Transverse colon (tissue), 4 donors: ENCODE measurements around the gene ANO5. TPM values are rescaled to one million over a fixed set of nuclear protein-coding genes. Genes with fewer than 3 reads are reported as not detected.

ENCODE experiments used
- DNase-seq: peaks from one replicate; pipeline ENCODE4 v3.0.0-alpha.2; 2019
- H3K27ac ChIP-seq, 4 donors: fragments of 200-600 bp; sonication (generic); 2 replicates each; pipeline ENCODE4 v1.5.1; 2016 to 2018; ENCODE audit warnings: inconsistent platforms in 4 of 4
- H3K27me3 ChIP-seq: fragments of 200-600 bp; sonication (generic); 2 replicates; pipeline ENCODE4 v1.5.1; 2017; ENCODE audit warnings: inconsistent platforms
- H3K36me3 ChIP-seq, 4 donors: fragments of 200-600 bp; sonication (generic); 2 replicates each; pipeline ENCODE4 v1.5.1; 2017 to 2019; ENCODE audit warnings: inconsistent platforms in 4 of 4
- H3K4me1 ChIP-seq, 4 donors: fragments of 200-600 bp; sonication (generic); 2 replicates each; pipeline ENCODE4 v1.5.1; 2017 to 2020; ENCODE audit warnings: inconsistent platforms in 4 of 4
- H3K4me3 ChIP-seq, 4 donors: fragments of 200-600 bp; sonication (generic); 1 replicate in 1 of 4; 2 replicates in 3 of 4; pipeline versions ENCODE4 v1.5.1 to v1.6.1; 2017 to 2019; ENCODE audit warnings: inconsistent platforms in 4 of 4
- H3K9me3 ChIP-seq, 2 donors: fragments of 200-600 bp; sonication (generic); 2 replicates each; pipeline ENCODE4 v1.5.1; 2017 to 2019; ENCODE audit warnings: inconsistent platforms in 2 of 2
- EP300 ChIP-seq: sonication (generic); formaldehyde crosslinking; IDR thresholded peaks from one replicate; pipeline ENCODE4 v1.6.1; 2017; ENCODE audit warnings: antibody characterized with exemption, low read depth
- POLR2A ChIP-seq: fragments of 450-650 bp; IDR thresholded peaks from one replicate; pipeline ENCODE4 v1.6.1; 2016; ENCODE audit warnings: antibody characterized with exemption, mild to moderate bottlenecking, moderate library complexity
- POLR2AphosphoS5 ChIP-seq, 3 donors: sonication (generic); formaldehyde crosslinking; IDR thresholded peaks; one replicate each; pipeline ENCODE4 v1.6.1; 2016; ENCODE audit warnings: antibody characterized with exemption in 3 of 3
- WGBS, 2 donors: methylation state at CpG; one replicate each; pipeline ENCODE4 v1.1.5; 2018; ENCODE audit warnings: low coverage in 1 of 2; 5-methylcytosine and 5-hydroxymethylcytosine counted together
- in situ Hi-C, 4 donors: fragments of 200-750 bp; cut with MboI; loops; one replicate each; pipeline versions ENCODE4 v1.15.0 to v1.15.1; 2017; ENCODE audit warnings: low sequenced_read_pairs in 3 of 4, low pct_ligation_motif_present in 1 of 4, low pct_unique_long_range_greater_than_20kb in 1 of 4
- intact Hi-C: fragments of 100-400 bp; cut with DNase I; formaldehyde crosslinking; loops from one replicate; pipeline ENCODE4 v1.15.1; 2023; ENCODE audit warnings: low total_unique reads
- total RNA-seq, 4 donors: library from RNA; depleted of rRNA; stranded (reverse); fragments of >200 nt; gene quantifications; one replicate each; pipeline ENCODE4 v1.1.0, GENCODE V29; 2016
- TF ChIP-seq, protein P1 (sequence below), 5 experiments: fragments of 200-600 bp in 3 of 5; fragments of 450-650 bp in 2 of 5; sonication (generic) in 3 of 5; IDR thresholded peaks; 1 replicate in 2 of 5; 2 replicates in 3 of 5; pipeline ENCODE4 v1.5.1; 2016 to 2017; ENCODE audit warnings: antibody characterized with exemption in 5 of 5, inconsistent platforms in 3 of 5, mild to moderate bottlenecking in 2 of 5, moderate library complexity in 1 of 5

ANO5 gene
- total RNA-seq, 4 donors from 2014 or later = 2.0 to 15.2 (median 7.5) TPM

DNA sequence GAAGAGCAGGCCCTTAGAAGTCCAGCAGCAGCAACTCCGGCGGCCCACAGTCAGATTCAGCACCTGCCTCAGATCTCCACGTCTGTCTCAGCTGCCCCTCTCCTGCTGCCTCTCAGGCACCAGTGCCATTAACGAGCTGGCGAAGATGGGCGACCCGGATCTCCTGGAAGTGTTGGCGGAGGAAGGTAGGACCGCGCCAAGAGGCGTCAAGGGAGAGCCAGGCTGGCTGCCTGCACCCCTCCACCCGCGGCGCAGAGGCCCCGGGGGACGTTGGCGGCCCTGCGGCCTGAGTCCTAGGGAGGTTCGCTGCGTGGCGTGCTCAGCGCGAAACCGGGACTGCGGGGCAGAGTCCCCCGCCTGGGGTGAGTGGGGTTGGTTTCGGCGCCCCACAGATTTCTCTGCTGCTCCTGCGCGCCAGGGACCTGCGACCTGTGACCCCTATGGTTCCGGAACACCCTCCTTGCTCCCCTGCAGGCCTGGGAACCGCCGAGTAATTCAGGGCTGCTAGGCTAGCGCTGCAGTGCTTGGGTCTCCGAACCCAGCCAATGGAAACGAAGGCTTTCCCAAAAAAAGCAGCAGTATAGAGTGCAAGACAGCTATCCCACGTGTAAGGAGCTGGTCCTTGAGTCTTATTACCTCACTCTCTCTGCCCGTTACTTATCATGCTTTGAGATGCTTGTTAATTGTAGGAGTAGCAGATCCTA, 615 bp downstream of the ANO5 start:
- Histone ChIP-seq H3K4me1 (peaks cover 0 to 21% (median 10%) of the 10 kb centered on the region in 4 donors), H3K27ac (peak overlapping the region; percentile 71 to 89 (median 80)), H3K9me3 (no peaks in the 10 kb centered on the region), H3K36me3 (no peaks in the 10 kb centered on the region), H3K27me3 (no peaks in the 10 kb centered on the region), H3K4me3 (peak overlapping the region; percentile 58 to 91 (median 82))
- in situ Hi-C loops = no loop called here
- intact Hi-C loops = no loop called here
- peak; percentile 14 for DNase-seq
- 3% methylated on average over 25 of the region's 39 CpGs; no CpG with 5 or more reads in 1 of the 2 donors for WGBS, 2 donors
- TF ChIP-seq, protein P1, sequence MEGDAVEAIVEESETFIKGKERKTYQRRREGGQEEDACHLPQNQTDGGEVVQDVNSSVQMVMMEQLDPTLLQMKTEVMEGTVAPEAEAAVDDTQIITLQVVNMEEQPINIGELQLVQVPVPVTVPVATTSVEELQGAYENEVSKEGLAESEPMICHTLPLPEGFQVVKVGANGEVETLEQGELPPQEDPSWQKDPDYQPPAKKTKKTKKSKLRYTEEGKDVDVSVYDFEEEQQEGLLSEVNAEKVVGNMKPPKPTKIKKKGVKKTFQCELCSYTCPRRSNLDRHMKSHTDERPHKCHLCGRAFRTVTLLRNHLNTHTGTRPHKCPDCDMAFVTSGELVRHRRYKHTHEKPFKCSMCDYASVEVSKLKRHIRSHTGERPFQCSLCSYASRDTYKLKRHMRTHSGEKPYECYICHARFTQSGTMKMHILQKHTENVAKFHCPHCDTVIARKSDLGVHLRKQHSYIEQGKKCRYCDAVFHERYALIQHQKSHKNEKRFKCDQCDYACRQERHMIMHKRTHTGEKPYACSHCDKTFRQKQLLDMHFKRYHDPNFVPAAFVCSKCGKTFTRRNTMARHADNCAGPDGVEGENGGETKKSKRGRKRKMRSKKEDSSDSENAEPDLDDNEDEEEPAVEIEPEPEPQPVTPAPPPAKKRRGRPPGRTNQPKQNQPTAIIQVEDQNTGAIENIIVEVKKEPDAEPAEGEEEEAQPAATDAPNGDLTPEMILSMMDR (IDR thresholded peaks at IDR 0.05) = no peak
- TF ChIP-seq POLR2AphosphoS5 (IDR thresholded peaks at IDR 0.05) (no peak), POLR2A (no peak), EP300 (no peak)

DNA sequence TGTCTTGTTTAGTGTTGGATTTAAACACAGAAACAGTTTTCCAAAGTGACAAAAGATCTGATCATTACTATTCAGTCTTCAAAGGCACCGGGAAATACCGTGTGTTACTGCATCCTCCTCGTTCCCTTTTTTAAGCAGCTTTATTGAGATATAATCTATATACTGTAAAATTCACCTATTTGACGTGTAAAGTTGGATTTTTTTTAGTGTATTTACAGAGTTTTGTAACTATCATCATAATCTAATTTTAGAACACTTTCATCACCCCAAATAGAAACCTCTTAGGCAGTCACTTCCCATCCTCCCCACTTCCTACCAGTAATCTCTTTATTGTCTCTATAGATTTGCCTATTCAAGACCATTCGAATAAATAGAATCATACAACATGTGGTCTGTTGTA, 1.4 kb downstream of the ANO5 start:
- no peak for TF ChIP-seq POLR2AphosphoS5 (IDR thresholded peaks at IDR 0.05)
- TF ChIP-seq, protein P1 (IDR thresholded peaks at IDR 0.05) = no peak
- TF ChIP-seq EP300 = no peak
- no peak for TF ChIP-seq POLR2A
- in situ Hi-C loops (no loop called here), intact Hi-C loops (no loop called here)
- peak overlapping the region in 1 of 4 donors; percentile 91 for H3K4me3 ChIP-seq
- H3K4me1 ChIP-seq = peaks cover 0 to 21% (median 10%) of the 10 kb centered on the region in 4 donors
- WGBS, 2 donors = 39 to 50% methylated on average over 5 of the region's 5 CpGs
- no peaks in the 10 kb centered on the region for H3K27me3 ChIP-seq
- no peak for DNase-seq
- no peak overlapping the region for H3K27ac ChIP-seq
- no peaks in the 10 kb centered on the region for H3K36me3 ChIP-seq
- H3K9me3 ChIP-seq = no peaks in the 10 kb centered on the region

- TF ChIP-seq EP300 (no peak), POLR2AphosphoS5 (IDR thresholded peaks at IDR 0.05) (no peak), POLR2A (no peak)
- TF ChIP-seq, protein P1 (IDR thresholded peaks at IDR 0.05) = no peak
- 38 to 55% methylated on average over 2 of the region's 2 CpGs for WGBS, 2 donors
- no peaks in the 10 kb centered on the region for H3K36me3 ChIP-seq
- in situ Hi-C loops = no loop called here
- no peaks in the 10 kb centered on the region for H3K27me3 ChIP-seq
- no peak for DNase-seq
- H3K4me3 ChIP-seq = no peak overlapping the region
- intact Hi-C loops = no loop called here
- H3K4me1 ChIP-seq = peaks cover 0 to 21% (median 10%) of the 10 kb centered on the region in 4 donors
- no peak overlapping the region for H3K27ac ChIP-seq
- H3K9me3 ChIP-seq = no peaks in the 10 kb centered on the region
Observed at GRCh38 chr11:22194907-22195306, 2.0 kb downstream of the ANO5 start.

DNA sequence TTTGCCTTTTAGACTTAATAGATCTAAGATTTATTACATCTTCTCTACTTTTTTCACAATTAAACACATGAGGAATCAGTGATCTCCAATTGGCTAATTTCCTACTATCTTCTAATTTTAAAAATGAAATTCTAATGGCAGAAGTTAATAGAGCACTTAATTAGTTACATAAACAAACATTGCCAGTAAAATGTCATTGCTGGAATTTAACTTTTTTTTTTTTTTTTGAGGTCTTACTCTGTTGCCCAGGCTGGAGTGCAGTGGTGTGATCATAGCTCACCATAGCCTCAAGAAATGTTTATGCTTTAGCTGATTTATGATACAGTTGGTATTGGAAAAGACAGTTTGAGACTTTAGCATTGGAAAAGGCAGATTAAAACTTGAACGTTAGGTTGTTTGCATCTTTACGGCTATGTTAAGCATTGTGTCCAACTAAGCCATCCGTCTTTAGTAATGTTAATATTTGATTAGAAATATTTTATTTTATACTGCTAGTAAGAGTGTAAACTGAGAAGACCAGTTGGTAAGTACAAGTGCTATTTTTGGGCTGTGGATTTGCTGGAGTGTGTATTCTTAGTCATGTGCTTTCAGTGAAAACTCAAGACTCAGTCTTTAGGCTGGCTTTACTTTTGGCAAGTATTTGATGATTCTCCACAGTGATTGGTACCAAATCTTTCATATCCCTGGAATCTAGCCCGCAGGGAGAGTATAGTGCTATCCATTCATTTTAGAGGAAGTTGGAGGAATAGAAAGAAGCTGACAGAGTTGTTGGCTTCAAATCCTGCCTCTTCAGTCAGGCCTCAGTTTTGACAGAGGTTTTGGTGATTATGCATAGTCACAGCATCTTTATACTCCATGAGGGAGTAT, 4.5 kb downstream of the ANO5 start:
- in situ Hi-C loops (no loop called here), intact Hi-C loops (no loop called here)
- Histone ChIP-seq H3K36me3 (no peaks in the 10 kb centered on the region), H3K4me3 (no peak overlapping the region), H3K4me1 (peaks cover 0 to 17% (median 10%) of the 10 kb centered on the region in 4 donors), H3K27me3 (no peaks in the 10 kb centered on the region), H3K9me3 (no peaks in the 10 kb centered on the region), H3K27ac (no peak overlapping the region)
- no peak for DNase-seq
- 51 to 75% methylated on average over 3 to 4 of the region's 4 CpGs for WGBS, 2 donors
- TF ChIP-seq POLR2A = no peak
- TF ChIP-seq, protein P1 (IDR thresholded peaks at IDR 0.05) = no peak
- no peak for TF ChIP-seq EP300
- no peak for TF ChIP-seq POLR2AphosphoS5 (IDR thresholded peaks at IDR 0.05)
